HG03135 (cell line): ENCODE results near the gene TMEM254.
"Not testable (repeated sequence)": the region's sequence is repeated elsewhere in the genome, so short reads cannot be mapped to it uniquely, and the experiment has no call there.

Experiments used
- ATAC-seq: cut with Tn5 transposase; IDR thresholded peaks from one replicate; pipeline ENCODE4 v1.9.1; 2021; ENCODE audit warnings: mild to moderate bottlenecking, moderate library complexity; ENCODE audit not compliant: unreplicated experiment

TMEM254 gene

GRCh38 chr10:80132299-80133139 is 54.1 kb downstream of the TMEM254 start, which contains the start of gene PLAC9:
Gene PLAC9, plus strand, starts transcription at chr10:80132730. Its CDS starts 33 bp downstream, at chr10:80132763.
- ATAC-seq, result no peak

DNA sequence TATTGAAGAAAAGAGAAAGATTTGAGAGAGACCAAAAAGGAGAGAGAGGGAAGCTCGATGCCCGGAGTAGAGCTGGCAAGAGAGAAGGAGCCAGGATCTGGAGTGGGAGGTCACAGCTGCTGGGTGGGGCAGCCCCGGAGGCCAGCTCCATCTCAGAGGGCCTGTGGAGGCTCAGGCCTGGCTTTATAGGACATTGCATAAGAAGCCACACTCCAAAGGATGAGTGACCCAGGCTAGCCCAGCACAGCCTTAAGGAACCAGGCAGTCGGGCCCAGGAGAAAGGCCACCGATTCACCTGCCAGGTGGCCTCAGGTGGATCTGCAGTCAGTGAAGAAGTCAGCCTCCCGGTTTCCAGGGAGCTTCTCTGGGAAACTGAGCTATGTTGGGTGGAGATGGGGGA is 54.7 kb downstream of the TMEM254 start:
- ATAC-seq, result no peak

GRCh38 chr10:80133687-80134086 is 55.2 kb downstream of the TMEM254 start:
- ATAC-seq, result not testable (repeated sequence)

DNA sequence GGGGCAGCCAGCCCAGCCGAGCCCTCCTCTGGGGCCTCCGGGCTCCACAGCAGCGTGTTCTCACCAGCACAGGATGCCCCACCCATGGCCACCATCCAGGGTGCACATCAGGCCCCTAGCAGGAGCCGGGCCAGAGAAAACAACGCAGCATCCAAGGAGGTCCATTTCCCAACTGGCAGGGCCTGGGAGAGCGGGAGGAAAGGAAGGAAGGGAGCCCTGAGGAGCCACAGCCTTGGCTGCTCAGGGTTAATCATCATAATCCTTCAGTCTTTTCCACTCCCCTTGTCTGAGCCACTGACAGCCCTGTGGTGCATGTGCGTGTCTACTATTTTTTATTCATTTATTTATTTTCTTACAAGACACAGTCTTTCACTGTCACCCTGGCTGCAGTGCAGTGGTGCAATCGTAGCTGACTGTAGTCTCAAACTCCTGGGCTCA is 57.7 kb downstream of the TMEM254 start:
- ATAC-seq, result no peak

- ATAC-seq, result no peak
Observed at GRCh38 chr10:80137031-80137862, 58.8 kb downstream of the TMEM254 start.

DNA sequence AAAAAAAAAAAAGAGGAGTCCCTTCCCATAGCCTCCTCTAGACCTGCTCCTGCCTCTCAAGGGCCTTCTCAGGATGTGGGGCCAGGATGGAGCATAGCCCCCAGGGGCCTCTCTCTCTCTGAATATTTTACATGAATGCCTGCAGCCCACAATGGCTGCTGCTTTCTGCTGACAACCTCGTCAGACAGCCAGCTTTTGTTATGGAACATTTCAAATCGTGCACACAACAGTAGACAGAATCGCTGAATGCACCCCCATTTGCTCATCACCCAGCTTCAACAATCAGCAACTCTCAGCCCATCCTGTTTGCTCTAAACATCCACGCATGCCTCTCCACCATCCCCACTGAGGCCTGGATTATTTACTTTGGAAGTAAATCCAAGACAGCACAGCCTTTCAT is 59.5 kb downstream of the TMEM254 start:
- ATAC-seq, result no peak

GRCh38 chr10:80139265-80139664 is 60.8 kb downstream of the TMEM254 start:
- no peak for ATAC-seq

GRCh38 chr10:80140251-80140650 is 61.8 kb downstream of the TMEM254 start:
- no peak for ATAC-seq

- ATAC-seq, result no peak
Observed at GRCh38 chr10:80141696-80142460, 63.4 kb downstream of the TMEM254 start.
